H1 (cell line): Measurements from ENCODE around the gene SV2C. TPM values are rescaled to one million over a fixed set of nuclear protein-coding genes. Genes with fewer than 3 reads are reported as not detected.

ENCODE experiments used
- CTCF ChIA-PET: fragments of 300-600 bp; sonication (Branson Sonifier 250); formaldehyde crosslinking; loops from one replicate; lab custom pipeline; 2021; ENCODE audit not compliant: partially characterized antibody; lab: Charles Lee
- POLR2A ChIA-PET: fragments of 300-600 bp; sonication (Branson Sonifier 250); formaldehyde crosslinking; loops from one replicate; lab custom pipeline; 2021; ENCODE audit warnings: inconsistent platforms; ENCODE audit not compliant: partially characterized antibody; lab: Charles Lee
- DNase-seq, 2 experiments: peaks; one replicate each; pipeline versions ENCODE4 v3.0.0 to v3.0.0-alpha.2; 2010 to 2022; ENCODE audit warnings: low spot score in 2 of 2, low read depth in 1 of 2, mixed read lengths in 1 of 2
- FAIRE-seq: peaks from 2 replicates; lab custom pipeline; 2011; peaks lifted over from hg19 to GRCh38; lab: Jason Lieb, UNC
- H2AFZ ChIP-seq: 2 replicates; pipeline ENCODE4 v1.8.1; 2012; ENCODE audit warnings: low read length, inconsistent platforms
- H2AK5ac ChIP-seq: 2 replicates; pipeline ENCODE4 v1.6.1; 2013; ENCODE audit warnings: low read depth, low read length
- H2BK120ac ChIP-seq: replicated peaks from 2 replicates; pipeline ENCODE3; 2013; ENCODE audit warnings: low read depth, low read length, inconsistent platforms
- H2BK12ac ChIP-seq: 2 replicates; pipeline ENCODE4 v1.6.1; 2013; ENCODE audit warnings: low read depth, low read length
- H2BK15ac ChIP-seq: 2 replicates; pipeline ENCODE4 v1.6.1; 2013; ENCODE audit warnings: low read length
- H2BK20ac ChIP-seq: 2 replicates; pipeline ENCODE4 v1.6.1; 2013; ENCODE audit warnings: low read length
- H2BK5ac ChIP-seq: 2 replicates; pipeline ENCODE4 v1.6.1; 2013; ENCODE audit warnings: low read depth, low read length
- H3K14ac ChIP-seq: 2 replicates; pipeline ENCODE4 v1.6.1; 2013; ENCODE audit warnings: inconsistent platforms; ENCODE audit not compliant: insufficient read length
- H3K18ac ChIP-seq: 2 replicates; pipeline ENCODE4 v1.6.1; 2013; ENCODE audit warnings: low read length; ENCODE audit errors: extremely low read depth
- H3K23ac ChIP-seq: 2 replicates; pipeline ENCODE4 v1.6.1; 2013; ENCODE audit warnings: inconsistent platforms; ENCODE audit not compliant: insufficient read length
- H3K23me2 ChIP-seq: 2 replicates; pipeline ENCODE4 v1.6.1; 2013; ENCODE audit warnings: low read depth, low read length
- H3K27ac ChIP-seq: 2 replicates; pipeline ENCODE4 v1.6.1; 2011; ENCODE audit warnings: low read depth, low read length, inconsistent platforms
- H3K27me3 ChIP-seq, 4 experiments: replicated peaks in 1 of 4; 1 replicate in 1 of 4; 2 replicates in 3 of 4; pipeline versions ENCODE4 v1.6.1 to v1.8.1; 2011 to 2013; ENCODE audit warnings: low read length in 3 of 4, mild to moderate bottlenecking in 3 of 4, inconsistent platforms in 2 of 4, mixed read lengths in 2 of 4, moderate library complexity in 1 of 4; ENCODE audit not compliant: control insufficient read depth in 3 of 4, insufficient read depth in 3 of 4; ENCODE audit errors: extremely low read depth in 1 of 4
- H3K36me3 ChIP-seq, 4 experiments: 2 replicates each; pipeline versions ENCODE4 v1.6.1 to v1.8.1; 2011 to 2013; ENCODE audit warnings: mild to moderate bottlenecking in 4 of 4, low read length in 3 of 4, moderate library complexity in 2 of 4, control low read depth in 1 of 4, inconsistent platforms in 1 of 4; ENCODE audit not compliant: insufficient read depth in 4 of 4, control insufficient read depth in 2 of 4
- H3K4ac ChIP-seq: replicated peaks from 2 replicates; pipeline ENCODE3; 2013; ENCODE audit warnings: low read length, low read depth, mixed read lengths, inconsistent platforms; ENCODE audit not compliant: insufficient read length
- H3K4me1 ChIP-seq, 4 experiments: replicated peaks in 1 of 4; 1 replicate in 1 of 4; 2 replicates in 3 of 4; pipeline versions ENCODE4 v1.6.1 to v1.8.1; 2011 to 2013; ENCODE audit warnings: low read length in 3 of 4, inconsistent platforms in 2 of 4, mixed read lengths in 1 of 4; ENCODE audit not compliant: insufficient read depth in 4 of 4, control insufficient read depth in 3 of 4
- H3K4me2 ChIP-seq, 2 experiments: 2 replicates each; pipeline versions ENCODE4 v1.6.1 to v1.8.1; 2011 to 2013; ENCODE audit warnings: low read depth in 2 of 2, low read length in 2 of 2, control low read depth in 1 of 2, inconsistent platforms in 1 of 2, mild to moderate bottlenecking in 1 of 2; ENCODE audit not compliant: insufficient read depth in 1 of 2
- H3K4me3 ChIP-seq, 4 experiments: fragments of 200-600, 300-600 bp in 1 of 4; sonication (generic), shearing (Covaris generic), sonication (Bioruptor Twin) in 1 of 4; 2 replicates each; pipeline versions ENCODE4 v1.5.1 to v1.8.1; 2011 to 2016; ENCODE audit warnings: low read length in 4 of 4, low read depth in 3 of 4, control low read depth in 2 of 4, inconsistent platforms in 2 of 4, mild to moderate bottlenecking in 2 of 4, mixed read lengths in 1 of 4, moderate library complexity in 1 of 4; ENCODE audit not compliant: insufficient read depth in 2 of 4; ENCODE audit errors: extremely low read depth in 1 of 4
- H3K56ac ChIP-seq: replicated peaks from 2 replicates; pipeline ENCODE3; 2013; ENCODE audit warnings: low read depth, mild to moderate bottlenecking, mixed read lengths, low read length, inconsistent platforms; ENCODE audit not compliant: insufficient read length
- H3K79me1 ChIP-seq: 2 replicates; pipeline ENCODE4 v1.6.1; 2013; ENCODE audit warnings: low read depth, low read length, control low read depth
- H3K79me2 ChIP-seq, 2 experiments: 2 replicates each; pipeline versions ENCODE4 v1.6.1 to v1.8.1; 2012 to 2013; ENCODE audit warnings: low read length in 2 of 2, mild to moderate bottlenecking in 2 of 2, inconsistent platforms in 1 of 2; ENCODE audit not compliant: insufficient read depth in 2 of 2, control insufficient read depth in 1 of 2
- H3K9ac ChIP-seq, 4 experiments: replicated peaks in 1 of 4; 1 replicate in 1 of 4; 2 replicates in 3 of 4; pipeline versions ENCODE4 v1.6.1 to v1.8.1; 2011 to 2013; ENCODE audit warnings: low read depth in 3 of 4, low read length in 3 of 4, control low read depth in 2 of 4, mild to moderate bottlenecking in 2 of 4, moderate library complexity in 2 of 4, inconsistent platforms in 1 of 4; ENCODE audit errors: extremely low read depth in 1 of 4
- H3K9me3 ChIP-seq, 2 experiments: 2 replicates each; pipeline versions ENCODE4 v1.6.1 to v1.8.1; 2012 to 2013; ENCODE audit warnings: mild to moderate bottlenecking in 2 of 2, moderate library complexity in 2 of 2, control low read depth in 1 of 2, inconsistent platforms in 1 of 2, low read depth in 1 of 2, low read length in 1 of 2, mixed read lengths in 1 of 2; ENCODE audit not compliant: insufficient read depth in 2 of 2
- H4K20me1 ChIP-seq, 2 experiments: replicated peaks in 1 of 2; 2 replicates each; pipeline versions ENCODE3 to v1.8.1; 2011 to 2013; ENCODE audit warnings: inconsistent platforms in 2 of 2, low read length in 2 of 2, mild to moderate bottlenecking in 1 of 2; ENCODE audit not compliant: insufficient read depth in 2 of 2, control insufficient read depth in 1 of 2
- H4K5ac ChIP-seq: 2 replicates; pipeline ENCODE4 v1.6.1; 2013; ENCODE audit warnings: low read length, low read depth, mixed read lengths, inconsistent platforms; ENCODE audit not compliant: insufficient read length
- H4K8ac ChIP-seq: 2 replicates; pipeline ENCODE4 v1.8.0; 2013; ENCODE audit warnings: mild to moderate bottlenecking, moderate library complexity, low read length, inconsistent platforms; ENCODE audit not compliant: insufficient read depth; ENCODE audit errors: extremely low read depth
- H4K91ac ChIP-seq: replicated peaks from 2 replicates; pipeline ENCODE3; 2013; ENCODE audit warnings: low read length, mixed read lengths, inconsistent platforms; ENCODE audit not compliant: insufficient read length
- CEBPB ChIP-seq: IDR thresholded peaks from 2 replicates; pipeline ENCODE4 v1.6.1; 2012; ENCODE audit warnings: low read depth, low read length
- RAD21 ChIP-seq, 2 experiments: IDR thresholded peaks in 1 of 2; conservative IDR thresholded peaks in 1 of 2; 2 replicates each; pipeline ENCODE4 v1.6.1; 2011; ENCODE audit warnings: low read depth in 2 of 2, low read length in 2 of 2, improper control_type of control experiment in 1 of 2, inconsistent platforms in 1 of 2, mild to moderate bottlenecking in 1 of 2, moderate library complexity in 1 of 2
- RFX5 ChIP-seq: IDR thresholded peaks from 2 replicates; pipeline ENCODE4 v1.6.1; 2011; ENCODE audit warnings: low read depth, low read length, improper control_type of control experiment, borderline replicate concordance
- whole genome bisulfite sequencing, 2 experiments: shearing (Covaris generic) in 1 of 2; methylation state at CpG; one replicate each; pipeline versions ENCODE4 v1.1.6 to v1.1.7; 2013 to 2015; ENCODE audit warnings: low lambda C conversion rate in 2 of 2, mixed read lengths in 2 of 2, inconsistent platforms in 1 of 2, low coverage in 1 of 2, missing lambda C conversion rate in 1 of 2; ENCODE audit not compliant: insufficient replicate concordance in 2 of 2, insufficient coverage in 1 of 2, insufficient read length in 1 of 2; ENCODE audit errors: extremely low coverage in 1 of 2, missing lambda C conversion rate in 1 of 2; 5-methylcytosine and 5-hydroxymethylcytosine counted together
- polyA plus RNA-seq, 7 experiments: library from polyadenylated mRNA; depleted of rRNA in 3 of 7; stranded (reverse) in 5 of 7; unstranded in 2 of 7; fragments of >200 nt in 5 of 7; fragments of 200-250 nt in 2 of 7; gene quantifications; 1 replicate in 5 of 7; 2 replicates in 1 of 7; 4 replicates in 1 of 7; pipeline versions ENCODE4 v1.2.1 to v1.2.3, GENCODE V29; 2011 to 2013; ENCODE audit warnings: missing spikeins in 2 of 7, mixed read lengths in 2 of 7
- total RNA-seq: library from RNA; stranded (reverse); fragmentation: NEBNext Ultra II Directional; extraction: Animal tissue kit (Norgen Biotek cat#: 25700); gene quantifications from 2 replicates; pipeline ENCODE4 v1.2.1, GENCODE V29; 2021

Gene SV2C
- total and polyA plus RNA-seq, 2 of the 8 experiments (the other 6 are each of a cell fraction or from before 2014, with no cell fraction given), result 0.08 to 0.24 TPM

GRCh38 chr5:76376148-76376865 lies 293.1 kb downstream of the SV2C start:
- FAIRE-seq (no peak), DNase-seq (no peak)
- Histone ChIP-seq H2AFZ (no peak overlapping the region), H3K27ac (no peak overlapping the region), H3K18ac (no peak overlapping the region), H2BK12ac (no peak overlapping the region), H3K79me2 (no peaks in the 10 kb centered on the region), H3K56ac (no peak overlapping the region), H3K36me3 (no peaks in the 10 kb centered on the region), H2AK5ac (no peak overlapping the region), H3K9me3 (no peaks in the 10 kb centered on the region), H3K79me1 (no peaks in the 10 kb centered on the region), H3K4me2 (no peak overlapping the region), H2BK15ac (no peak overlapping the region), H4K91ac (no peak overlapping the region), H3K23me2 (no peaks in the 10 kb centered on the region), H3K9ac (no peak overlapping the region), H3K23ac (no peak overlapping the region), H3K27me3 (no peaks in the 10 kb centered on the region), H4K20me1 (no peaks in the 10 kb centered on the region), H2BK20ac (no peak overlapping the region), H3K4me3 (no peak overlapping the region), H3K4ac (no peak overlapping the region), H3K14ac (no peak overlapping the region), H4K8ac (no peak overlapping the region; the same call in 1 of the 2 replicates), H2BK120ac (no peak overlapping the region), H4K5ac (no peak overlapping the region), H3K4me1 (peaks cover 0 to 3% (median under 1%) of the 10 kb centered on the region in 4 experiments; a peak in 1 of 7 replicates), H2BK5ac (no peak overlapping the region)
- ChIA-PET POLR2A (no interaction called here), CTCF (interaction anchor here (0.6 to 1.8 kb wide), 6 partner anchors 10 to 167 kb away, joined by 3 to 8 read pairs (median 3); no protein-coding TSS in a partner anchor)
- 96% methylated on average over 3 of the region's 3 CpGs; no CpG with 5 or more reads in 1 of the 2 experiments for WGBS, 2 experiments
- TF ChIP-seq RFX5 (no peak), CEBPB (no peak), RAD21 (IDR thresholded peaks at IDR 0.05 in 1 of 2, conservative IDR thresholded peaks at IDR 0.05 in 1 of 2; ENCODE audit: low read depth in 2 of 2, low read length in 2 of 2) (no peak)
